ENCODE data around the gene FURIN. TPM values are rescaled to one million over a fixed set of nuclear protein-coding genes. Genes with fewer than 3 reads are reported as not detected.

Gene FURIN
- total and polyA plus RNA-seq, 9 of the 15 experiments (the other 6 are each of a cell fraction or from before 2014, with no cell fraction given) = 0.92 to 99.9 (median 34.8) TPM

Small RNA genes lying within 50 kb of the gene (small RNA-seq; reads per million reads assigned to genes)
- not detected for gene RN7SL363P

Other genes starting within 250 kb of the FURIN start
Only the 7 nearest of the 9 such genes appear.
- gene BLM, start 151.2 kb upstream of the FURIN start, total RNA-seq (2014; rRNA removed) = 37.9 and 52.4 TPM in 2 replicates
- gene BLM, start 151.2 kb upstream of the FURIN start, total RNA-seq (2014; rRNA removed; fragmentation: Illumina TruSeq; extraction: Trizol) = 56.0 and 62.5 TPM in 2 replicates
- gene BLM, start 151.2 kb upstream of the FURIN start, total RNA-seq (2015; rRNA removed; fragmentation: Illumina TruSeq; extraction: Trizol) = 49.5 and 51.5 TPM in 2 replicates
- 43.4 and 43.9 TPM in 2 replicates for gene BLM, start 151.2 kb upstream of the FURIN start, total RNA-seq (2021)
- 36.5 and 45.5 TPM in 2 replicates for gene BLM, start 151.2 kb upstream of the FURIN start, polyA plus RNA-seq (2011; rRNA removed)
- gene BLM, start 151.2 kb upstream of the FURIN start, polyA plus RNA-seq (2014; fragmentation: Illumina TruSeq; extraction: Trizol) = 28.0 and 41.6 TPM in 2 replicates
- gene BLM, start 151.2 kb upstream of the FURIN start, polyA plus RNA-seq (2014; fragmentation: Nextera tagmentation; extraction: Ambion mirVana) = 10 to 100 TPM; 21.0 to 29.7 TPM
- gene BLM, start 151.2 kb upstream of the FURIN start, polyA plus RNA-seq (2014; rRNA removed) = 22.6 and 35.7 TPM in 2 replicates
- gene FES, start 15.9 kb downstream of the FURIN start, total RNA-seq (2014; rRNA removed) = 0.86 and 1.6 TPM in 2 replicates
- gene FES, start 15.9 kb downstream of the FURIN start, total RNA-seq (2014; rRNA removed; fragmentation: Illumina TruSeq; extraction: Trizol) = 0.73 and 1.1 TPM in 2 replicates
- gene FES, start 15.9 kb downstream of the FURIN start, total RNA-seq (2015; rRNA removed; fragmentation: Illumina TruSeq; extraction: Trizol) = 0.72 and 1.1 TPM in 2 replicates
- 1.3 and 2.6 TPM in 2 replicates for gene FES, start 15.9 kb downstream of the FURIN start, total RNA-seq (2021)
- 0.38 and 1.0 TPM in 2 replicates for gene FES, start 15.9 kb downstream of the FURIN start, polyA plus RNA-seq (2011; rRNA removed)
- gene FES, start 15.9 kb downstream of the FURIN start, polyA plus RNA-seq (2014; fragmentation: Illumina TruSeq; extraction: Trizol) = 0.55 and 0.66 TPM in 2 replicates
- gene FES, start 15.9 kb downstream of the FURIN start, polyA plus RNA-seq (2014; fragmentation: Nextera tagmentation; extraction: Ambion mirVana) = under 1 TPM; 0.82 to 0.91 TPM
- 0.78 and 2.5 TPM in 2 replicates for gene FES, start 15.9 kb downstream of the FURIN start, polyA plus RNA-seq (2014; rRNA removed)
- 35.0 and 53.7 TPM in 2 replicates for gene MAN2A2, start 34.7 kb downstream of the FURIN start, total RNA-seq (2014; rRNA removed)
- gene MAN2A2, start 34.7 kb downstream of the FURIN start, total RNA-seq (2014; rRNA removed; fragmentation: Illumina TruSeq; extraction: Trizol) = 20.6 and 25.0 TPM in 2 replicates
- 43.3 and 43.4 TPM in 2 replicates for gene MAN2A2, start 34.7 kb downstream of the FURIN start, total RNA-seq (2015; rRNA removed; fragmentation: Illumina TruSeq; extraction: Trizol)
- 116 and 151 TPM in 2 replicates for gene MAN2A2, start 34.7 kb downstream of the FURIN start, total RNA-seq (2021)
- gene MAN2A2, start 34.7 kb downstream of the FURIN start, polyA plus RNA-seq (2011; rRNA removed) = 71.7 and 195 TPM in 2 replicates
- gene MAN2A2, start 34.7 kb downstream of the FURIN start, polyA plus RNA-seq (2014; fragmentation: Illumina TruSeq; extraction: Trizol) = 130 and 131 TPM in 2 replicates
- 10 to 100 TPM in 1 of 2 experiments, 1 to 10 TPM in 1; 7.3 to 13.7 TPM for gene MAN2A2, start 34.7 kb downstream of the FURIN start, polyA plus RNA-seq (2014; fragmentation: Nextera tagmentation; extraction: Ambion mirVana)
- 114 and 121 TPM in 2 replicates for gene MAN2A2, start 34.7 kb downstream of the FURIN start, polyA plus RNA-seq (2014; rRNA removed)
- gene HDDC3, start 64.0 kb downstream of the FURIN start, total RNA-seq (2014; rRNA removed) = 54.1 and 64.9 TPM in 2 replicates
- 28.2 and 33.0 TPM in 2 replicates for gene HDDC3, start 64.0 kb downstream of the FURIN start, total RNA-seq (2014; rRNA removed; fragmentation: Illumina TruSeq; extraction: Trizol)
- gene HDDC3, start 64.0 kb downstream of the FURIN start, total RNA-seq (2015; rRNA removed; fragmentation: Illumina TruSeq; extraction: Trizol) = 36.6 and 36.9 TPM in 2 replicates
- 42.6 and 43.0 TPM in 2 replicates for gene HDDC3, start 64.0 kb downstream of the FURIN start, total RNA-seq (2021)
- 30.8 and 33.4 TPM in 2 replicates for gene HDDC3, start 64.0 kb downstream of the FURIN start, polyA plus RNA-seq (2011; rRNA removed)
- 51.7 and 54.2 TPM in 2 replicates for gene HDDC3, start 64.0 kb downstream of the FURIN start, polyA plus RNA-seq (2014; fragmentation: Illumina TruSeq; extraction: Trizol)
- gene HDDC3, start 64.0 kb downstream of the FURIN start, polyA plus RNA-seq (2014; fragmentation: Nextera tagmentation; extraction: Ambion mirVana) = 10 to 100 TPM; 14.9 to 21.3 TPM
- 55.8 and 65.8 TPM in 2 replicates for gene HDDC3, start 64.0 kb downstream of the FURIN start, polyA plus RNA-seq (2014; rRNA removed)
- 59.8 and 65.2 TPM in 2 replicates for gene UNC45A, start 66.7 kb downstream of the FURIN start, total RNA-seq (2014; rRNA removed)
- gene UNC45A, start 66.7 kb downstream of the FURIN start, total RNA-seq (2014; rRNA removed; fragmentation: Illumina TruSeq; extraction: Trizol) = 19.2 and 22.6 TPM in 2 replicates
- gene UNC45A, start 66.7 kb downstream of the FURIN start, total RNA-seq (2015; rRNA removed; fragmentation: Illumina TruSeq; extraction: Trizol) = 47.7 and 52.5 TPM in 2 replicates
- gene UNC45A, start 66.7 kb downstream of the FURIN start, total RNA-seq (2021) = 79.0 and 79.3 TPM in 2 replicates
- 43.7 and 56.7 TPM in 2 replicates for gene UNC45A, start 66.7 kb downstream of the FURIN start, polyA plus RNA-seq (2011; rRNA removed)
- gene UNC45A, start 66.7 kb downstream of the FURIN start, polyA plus RNA-seq (2014; fragmentation: Illumina TruSeq; extraction: Trizol) = 35.7 and 46.7 TPM in 2 replicates
- gene UNC45A, start 66.7 kb downstream of the FURIN start, polyA plus RNA-seq (2014; fragmentation: Nextera tagmentation; extraction: Ambion mirVana) = 10 to 100 TPM; 22.4 to 23.1 TPM
- gene UNC45A, start 66.7 kb downstream of the FURIN start, polyA plus RNA-seq (2014; rRNA removed) = 54.5 and 55.5 TPM in 2 replicates
- gene RCCD1, start 86.3 kb downstream of the FURIN start, total RNA-seq (2014; rRNA removed) = 38.1 and 41.2 TPM in 2 replicates
- 17.0 and 18.0 TPM in 2 replicates for gene RCCD1, start 86.3 kb downstream of the FURIN start, total RNA-seq (2014; rRNA removed; fragmentation: Illumina TruSeq; extraction: Trizol)
- 16.7 and 23.7 TPM in 2 replicates for gene RCCD1, start 86.3 kb downstream of the FURIN start, total RNA-seq (2015; rRNA removed; fragmentation: Illumina TruSeq; extraction: Trizol)
- 44.0 and 45.9 TPM in 2 replicates for gene RCCD1, start 86.3 kb downstream of the FURIN start, total RNA-seq (2021)
- gene RCCD1, start 86.3 kb downstream of the FURIN start, polyA plus RNA-seq (2011; rRNA removed) = 28.5 and 39.6 TPM in 2 replicates
- 22.3 and 24.7 TPM in 2 replicates for gene RCCD1, start 86.3 kb downstream of the FURIN start, polyA plus RNA-seq (2014; fragmentation: Illumina TruSeq; extraction: Trizol)
- gene RCCD1, start 86.3 kb downstream of the FURIN start, polyA plus RNA-seq (2014; fragmentation: Nextera tagmentation; extraction: Ambion mirVana) = 10 to 100 TPM; 11.1 to 12.2 TPM
- gene RCCD1, start 86.3 kb downstream of the FURIN start, polyA plus RNA-seq (2014; rRNA removed) = 45.2 and 51.4 TPM in 2 replicates
- gene PRC1, start 125.9 kb downstream of the FURIN start, total RNA-seq (2014; rRNA removed) = 226 and 263 TPM in 2 replicates
- gene PRC1, start 125.9 kb downstream of the FURIN start, total RNA-seq (2014; rRNA removed; fragmentation: Illumina TruSeq; extraction: Trizol) = 201 and 210 TPM in 2 replicates
- gene PRC1, start 125.9 kb downstream of the FURIN start, total RNA-seq (2015; rRNA removed; fragmentation: Illumina TruSeq; extraction: Trizol) = 223 and 228 TPM in 2 replicates
- 150 and 181 TPM in 2 replicates for gene PRC1, start 125.9 kb downstream of the FURIN start, total RNA-seq (2021)
- 391 and 460 TPM in 2 replicates for gene PRC1, start 125.9 kb downstream of the FURIN start, polyA plus RNA-seq (2011; rRNA removed)
- 248 and 284 TPM in 2 replicates for gene PRC1, start 125.9 kb downstream of the FURIN start, polyA plus RNA-seq (2014; fragmentation: Illumina TruSeq; extraction: Trizol)
- 100 to 1,000 TPM; 156 to 240 TPM for gene PRC1, start 125.9 kb downstream of the FURIN start, polyA plus RNA-seq (2014; fragmentation: Nextera tagmentation; extraction: Ambion mirVana)
- gene PRC1, start 125.9 kb downstream of the FURIN start, polyA plus RNA-seq (2014; rRNA removed) = 256 and 264 TPM in 2 replicates

All from K562 (cell line).